Caco-2 (cell line): ENCODE measurements around the gene GNG7. TPM values are rescaled to one million over a fixed set of nuclear protein-coding genes. Genes with fewer than 3 reads are reported as not detected.

Experiments
- BruUV-seq: library from RNA; stranded (reverse); fragments of 400-500 nt; replicated peaks from 2 replicates; lab custom pipeline; 2021; lab: Mats Ljungman, UMichigan
- CTCF ChIA-PET: fragments of 300-600 bp; sonication (Branson Sonifier 250); formaldehyde crosslinking; loops from one replicate; lab custom pipeline; 2022; ENCODE audit warnings: antibody characterized with exemption; lab: Charles Lee
- POLR2A ChIA-PET: fragments of 300-600 bp; sonication (Branson Sonifier 250); formaldehyde crosslinking; loops from one replicate; lab custom pipeline; 2022; ENCODE audit warnings: antibody characterized with exemption; lab: Charles Lee
- DNase-seq, 2 experiments: peaks; one replicate each; pipeline versions ENCODE4 v3.0.0 to v3.0.0-alpha.2; 2020 to 2022
- H3K27me3 ChIP-seq: replicated peaks from 2 replicates; pipeline ENCODE4 v1.6.0; 2011; ENCODE audit warnings: low read length; ENCODE audit not compliant: control insufficient read depth, insufficient read depth
- H3K36me3 ChIP-seq: 2 replicates; pipeline ENCODE4 v1.5.1; 2011; ENCODE audit warnings: low read length; ENCODE audit not compliant: control insufficient read depth, insufficient read depth
- H3K4me1 ChIP-seq: fragments of 250-450 bp; sonication (Bioruptor Pico); 2 replicates; pipeline ENCODE4 v1.5.1; 2020; ENCODE audit warnings: mild to moderate bottlenecking
- H3K4me3 ChIP-seq: 2 replicates; pipeline ENCODE4 v1.5.1; 2011; ENCODE audit warnings: low read depth, mild to moderate bottlenecking, control low read depth, low read length
- H3K9me3 ChIP-seq: fragments of 250-450 bp; sonication (Bioruptor Pico); 2 replicates; pipeline ENCODE4 v1.5.1; 2020; ENCODE audit warnings: mild to moderate bottlenecking, moderate library complexity
- H3K27ac Mint-ChIP-seq: one replicate; pipeline ENCODE4 v1.8.0; 2022; ENCODE audit warnings: mixed read lengths; ENCODE audit not compliant: unreplicated experiment
- H3K27me3 Mint-ChIP-seq: one replicate; pipeline ENCODE4 v1.8.0; 2022; ENCODE audit warnings: mixed read lengths; ENCODE audit not compliant: insufficient read depth, unreplicated experiment
- H3K36me3 Mint-ChIP-seq: one replicate; pipeline ENCODE4 v1.8.0; 2022; ENCODE audit warnings: mild to moderate bottlenecking, mixed read lengths; ENCODE audit not compliant: insufficient read depth, unreplicated experiment
- H3K4me1 Mint-ChIP-seq: one replicate; pipeline ENCODE4 v1.8.0; 2022; ENCODE audit warnings: low read depth, mixed read lengths; ENCODE audit not compliant: unreplicated experiment
- H3K4me3 Mint-ChIP-seq: one replicate; pipeline ENCODE4 v1.8.0; 2022; ENCODE audit warnings: mild to moderate bottlenecking, moderate library complexity, mixed read lengths; ENCODE audit not compliant: unreplicated experiment
- H3K9me3 Mint-ChIP-seq: one replicate; pipeline ENCODE4 v1.8.0; 2022; ENCODE audit warnings: mixed read lengths; ENCODE audit not compliant: unreplicated experiment
- CTCF ChIP-seq, 2 experiments: fragments of 200-600 bp in 1 of 2; IDR thresholded peaks; 1 replicate in 1 of 2; 2 replicates in 1 of 2; pipeline versions ENCODE4 v1.5.1 to v1.8.0; 2011 to 2022; ENCODE audit warnings: antibody characterized with exemption in 1 of 2, control low read depth in 1 of 2, inconsistent platforms in 1 of 2, low read depth in 1 of 2, low read length in 1 of 2, mild to moderate bottlenecking in 1 of 2, moderate library complexity in 1 of 2; ENCODE audit not compliant: insufficient read depth in 1 of 2, severe bottlenecking in 1 of 2, unreplicated experiment in 1 of 2
- intact Hi-C: fragments of 100-400 bp; cut with micrococcal nuclease; formaldehyde crosslinking; loops from one replicate; pipeline ENCODE4 v1.10.0; 2022; ENCODE audit not compliant: unreplicated experiment
- total RNA-seq: library from RNA; stranded (reverse); gene quantifications from 2 replicates; pipeline ENCODE4 v1.2.3, GENCODE V29; 2022

Gene GNG7
- total RNA-seq, 1 experiment from 2014 or later = 0.43 TPM

- H3K9me3 ChIP-seq = no peaks in the 10 kb centered on the region
- H3K4me3 ChIP-seq = no peak overlapping the region
- Mint-ChIP-seq H3K4me3 (no peak overlapping the region), H3K27ac (peak overlapping the region; percentile 85), H3K27me3 (no peaks in the 10 kb centered on the region), H3K9me3 (no peaks in the 10 kb centered on the region), H3K4me1 (no peaks in the 10 kb centered on the region), H3K36me3 (no peaks in the 10 kb centered on the region)
- BruUV-seq = no TSS peak
- intact Hi-C loops = loop anchor here (5.0 kb wide), 1 partner anchor 36 kb away; no protein-coding TSS in a partner anchor
- ChIA-PET POLR2A (interaction anchor here (0.5 to 1.3 kb wide), 2 partner anchors 100 to 483 kb away, joined by 3 to 32 read pairs; partner anchors contain the start of gene GADD45B), CTCF (interaction anchor here (1.4 kb wide), 1 partner anchor 35 kb away, joined by 3 read pairs; no protein-coding TSS in a partner anchor)
- H3K4me1 ChIP-seq = peaks cover 29% of the 10 kb centered on the region
- peak in 1 of 2 experiments; percentile 40 for DNase-seq
- no peaks in the 10 kb centered on the region for H3K36me3 ChIP-seq
- H3K27me3 ChIP-seq = no peaks in the 10 kb centered on the region
- TF ChIP-seq CTCF (IDR thresholded peaks at IDR 0.05; ENCODE audit: insufficient read depth in 1 of 2, low read depth in 1 of 2, low read length in 1 of 2, severe bottlenecking in 1 of 2, unreplicated experiment in 1 of 2) = no peak
These were observed 126.6 kb downstream of the GNG7 start for GRCh38 chr19:2575734-2576481.

- H3K4me3 Mint-ChIP-seq = no peak overlapping the region
- Histone ChIP-seq H3K27me3 (no peaks in the 10 kb centered on the region), H3K4me1 (peaks cover 29% of the 10 kb centered on the region), H3K9me3 (no peaks in the 10 kb centered on the region), H3K36me3 (no peaks in the 10 kb centered on the region), H3K4me3 (no peak overlapping the region)
- H3K9me3 Mint-ChIP-seq = no peaks in the 10 kb centered on the region
- intact Hi-C loops = loop anchor here (5.0 kb wide), 1 partner anchor 37 kb away; no protein-coding TSS in a partner anchor
- no peak for TF ChIP-seq CTCF (IDR thresholded peaks at IDR 0.05; ENCODE audit: insufficient read depth in 1 of 2, low read depth in 1 of 2, low read length in 1 of 2, severe bottlenecking in 1 of 2, unreplicated experiment in 1 of 2)
- no TSS peak for BruUV-seq
- POLR2A ChIA-PET = interaction anchor here (0.8 kb wide), 1 partner anchor 99 kb away, joined by 4 read pairs; the partner anchor contains the start of gene GADD45B
- no peaks in the 10 kb centered on the region for H3K36me3 Mint-ChIP-seq
- CTCF ChIA-PET = no interaction called here
- no peak for DNase-seq
- H3K27me3 Mint-ChIP-seq = no peaks in the 10 kb centered on the region
- no peak overlapping the region for H3K27ac Mint-ChIP-seq
- H3K4me1 Mint-ChIP-seq = no peaks in the 10 kb centered on the region
These were observed 127.4 kb downstream of the GNG7 start for GRCh38 chr19:2574971-2575630.

- CTCF ChIA-PET = no interaction called here
- Mint-ChIP-seq H3K36me3 (no peaks in the 10 kb centered on the region), H3K4me1 (no peaks in the 10 kb centered on the region), H3K4me3 (no peak overlapping the region), H3K27me3 (no peaks in the 10 kb centered on the region), H3K9me3 (no peaks in the 10 kb centered on the region), H3K27ac (no peak overlapping the region)
- no peak overlapping the region for H3K4me3 ChIP-seq
- no peak for TF ChIP-seq CTCF (IDR thresholded peaks at IDR 0.05; ENCODE audit: insufficient read depth in 1 of 2, low read depth in 1 of 2, low read length in 1 of 2, severe bottlenecking in 1 of 2, unreplicated experiment in 1 of 2)
- H3K9me3 ChIP-seq = no peaks in the 10 kb centered on the region
- H3K36me3 ChIP-seq = no peaks in the 10 kb centered on the region
- BruUV-seq = no TSS peak
- POLR2A ChIA-PET = interaction anchor here (0.8 kb wide), 1 partner anchor 99 kb away, joined by 4 read pairs; the partner anchor contains the start of gene GADD45B
- peaks cover 29% of the 10 kb centered on the region for H3K4me1 ChIP-seq
- intact Hi-C loops = no loop called here
- H3K27me3 ChIP-seq = no peaks in the 10 kb centered on the region
- no peak for DNase-seq
These were observed 128.0 kb downstream of the GNG7 start for GRCh38 chr19:2574478-2574931.
